Measurements from ENCODE around the gene TSPAN2. TPM values are rescaled to one million over a fixed set of nuclear protein-coding genes. Genes with fewer than 3 reads are reported as not detected.
"Not testable (repeated sequence)": the region's sequence is repeated elsewhere in the genome, so short reads cannot be mapped to it uniquely, and the experiment has no call there.

The TSPAN2 gene
- polyA plus RNA-seq, 1 of the 3 experiments (the other 2 are of a cell fraction): 0.23 TPM

- Histone ChIP-seq H4K20me1 (ENCODE audit: insufficient read depth) (no peaks in the 10 kb centered on the region), H3K4me1 (ENCODE audit: control insufficient read depth in 1 of 2, insufficient read depth in 2 of 2, low read depth in 1 of 2, low read length in 1 of 2) (no peaks in the 10 kb centered on the region), H3F3A (replicated peaks; ENCODE audit: insufficient read depth) (no peaks in the 10 kb centered on the region), H3K9me2 (no peaks in the 10 kb centered on the region), H3K79me2 (ENCODE audit: insufficient read depth) (no peaks in the 10 kb centered on the region), H3K4me2 (no peak overlapping the region), H3K9ac (no peak overlapping the region), H3K9me3 (no peaks in the 10 kb centered on the region), H3K4me3 (ENCODE audit: low read depth in 2 of 2, low read length in 1 of 2) (no peak overlapping the region), H2AFZ (ENCODE audit: low read depth) (no peak overlapping the region), H3K27me3 (ENCODE audit: insufficient read depth) (no peaks in the 10 kb centered on the region), H3K36me3 (replicated peaks in 1 of 2; ENCODE audit: control insufficient read depth in 1 of 2, insufficient read depth in 2 of 2, low read length in 1 of 2) (no peaks in the 10 kb centered on the region), H3K27ac (ENCODE audit: low read depth in 2 of 2, low read length in 1 of 2) (no peak overlapping the region)
- WGBS (ENCODE audit: low lambda C conversion rate): 0% methylated on average over 1 of the region's 1 CpG
- POLR2A ChIA-PET: no interaction called here
- TF ChIP-seq YY1 (IDR thresholded peaks at IDR 0.05; ENCODE audit: low read depth): no peak
- TF ChIP-seq ZBTB33 (IDR thresholded peaks at IDR 0.05; ENCODE audit: borderline replicate concordance, low read depth): no peak
- no peak for TF ChIP-seq ELF1 (IDR thresholded peaks at IDR 0.05)
- no peak for TF ChIP-seq SMC3 (IDR thresholded peaks at IDR 0.05; ENCODE audit: low read depth, low read length)
- no peak for TF ChIP-seq NRF1 (IDR thresholded peaks at IDR 0.05; ENCODE audit: low read depth, low read length)
- no peak for TF ChIP-seq EZH2phosphoT487 (IDR thresholded peaks at IDR 0.05; ENCODE audit: borderline replicate concordance, low read depth)
- no peak for TF ChIP-seq CHD2 (IDR thresholded peaks at IDR 0.05; ENCODE audit: low read length, partially characterized antibody)
- no peak for TF ChIP-seq FOSL2 (IDR thresholded peaks at IDR 0.05; ENCODE audit: borderline replicate concordance, low read depth)
- TF ChIP-seq TCF12 (IDR thresholded peaks at IDR 0.05): no peak
- no peak for TF ChIP-seq USF2 (IDR thresholded peaks at IDR 0.05; ENCODE audit: borderline replicate concordance, low read depth, low read length)
- no peak for TF ChIP-seq TEAD4 (IDR thresholded peaks at IDR 0.05; ENCODE audit: borderline replicate concordance, insufficient read depth)
- TF ChIP-seq PBX3 (IDR thresholded peaks at IDR 0.05): no peak
- no peak for TF ChIP-seq POLR2AphosphoS5 (IDR thresholded peaks at IDR 0.05; ENCODE audit: low read depth, low read length)
- no peak for TF ChIP-seq EP300 (IDR thresholded peaks at IDR 0.05; ENCODE audit: borderline replicate concordance in 1 of 2, low read depth in 1 of 2, low read length in 1 of 2)
- TF ChIP-seq FOXJ3 (CRISPR knock-in tag; IDR thresholded peaks at IDR 0.05): no peak
- TF ChIP-seq RAD21 (IDR thresholded peaks at IDR 0.05; ENCODE audit: low read length): no peak
- no peak for TF ChIP-seq SIN3A (IDR thresholded peaks at IDR 0.05; ENCODE audit: borderline replicate concordance, low read depth, low read length)
- CTCF ChIA-PET: interaction anchor here (0.7 to 1.6 kb wide), 3 partner anchors 9 to 92 kb away, joined by 3 to 6 read pairs (median 3); partner anchors contain the start of gene TSHB
- no peak for DNase-seq
Observed at GRCh38 chr1:115021145-115021544, 68.2 kb downstream of the TSPAN2 start.

GRCh38 chr1:115019549-115019948 is 69.8 kb downstream of the TSPAN2 start:
- H3F3A ChIP-seq (replicated peaks; ENCODE audit: insufficient read depth); H3K79me2 ChIP-seq (ENCODE audit: insufficient read depth): not testable (repeated sequence)

More at GRCh38 chr1:115019549-115019948, 69.8 kb downstream of the TSPAN2 start:
- H4K20me1 ChIP-seq (ENCODE audit: insufficient read depth); CTCF ChIA-PET; DNase-seq; H3K9me3 ChIP-seq; H3K36me3 ChIP-seq (replicated peaks in 1 of 2; ENCODE audit: control insufficient read depth in 1 of 2, insufficient read depth in 2 of 2, low read length in 1 of 2); H3K27ac ChIP-seq (ENCODE audit: low read depth in 2 of 2, low read length in 1 of 2); H2AFZ ChIP-seq (ENCODE audit: low read depth); H3K9ac ChIP-seq; H3K4me2 ChIP-seq; H3K9me2 ChIP-seq; POLR2A ChIA-PET; H3K27me3 ChIP-seq (ENCODE audit: insufficient read depth); H3K4me1 ChIP-seq (ENCODE audit: control insufficient read depth in 1 of 2, insufficient read depth in 2 of 2, low read depth in 1 of 2, low read length in 1 of 2); H3K4me3 ChIP-seq (ENCODE audit: low read depth in 2 of 2, low read length in 1 of 2): not testable (repeated sequence)
- WGBS (ENCODE audit: low lambda C conversion rate): 20% methylated on average over 9 of the region's 9 CpGs
